GM12872 (cell line): Measurements from ENCODE around the gene MT1F.

ENCODE experiments used
- CTCF ChIP-seq: IDR thresholded peaks from 3 replicates; pipeline ENCODE4 v1.5.1; 2011; ENCODE audit warnings: low read depth, mild to moderate bottlenecking, low read length, moderate library complexity; ENCODE audit not compliant: insufficient read depth

Gene MT1F

GRCh38 chr16:56649820-56650219 is 7.9 kb upstream of the MT1F start:
- TF ChIP-seq CTCF: no peak

- no peak for TF ChIP-seq CTCF
Observed at GRCh38 chr16:56651586-56651985, 6.2 kb upstream of the MT1F start, which contains the start of gene MT1B. TSS of gene MT1B (plus strand) at chr16:56651886. CDS start at chr16:56651954, 68 bp downstream.

- no peak for TF ChIP-seq CTCF
Observed at GRCh38 chr16:56652600-56652999, 5.2 kb upstream of the MT1F start.

GRCh38 chr16:56653218-56653617 is 4.5 kb upstream of the MT1F start:
- no peak for TF ChIP-seq CTCF

- no peak for TF ChIP-seq CTCF
Observed at GRCh38 chr16:56658327-56658875, 642 bp downstream of the MT1F start.

- no peak for TF ChIP-seq CTCF
Observed at GRCh38 chr16:56662357-56663354, 4.9 kb downstream of the MT1F start.

GRCh38 chr16:56664506-56664905 is 6.7 kb downstream of the MT1F start:
- TF ChIP-seq CTCF: no peak
